Measurements from ENCODE around the gene MAP3K20.
"Not testable (repeated sequence)": the region's sequence is repeated elsewhere in the genome, so short reads cannot be mapped to it uniquely, and the experiment has no call there.

Gene MAP3K20

GRCh38 chr2:173122936-173123335 lies 47.3 kb downstream of the MAP3K20 start:
- H3K4me3 ChIP-seq (ENCODE audit: low read depth, low read length), result no peak overlapping the region
- TF ChIP-seq, protein P1, sequence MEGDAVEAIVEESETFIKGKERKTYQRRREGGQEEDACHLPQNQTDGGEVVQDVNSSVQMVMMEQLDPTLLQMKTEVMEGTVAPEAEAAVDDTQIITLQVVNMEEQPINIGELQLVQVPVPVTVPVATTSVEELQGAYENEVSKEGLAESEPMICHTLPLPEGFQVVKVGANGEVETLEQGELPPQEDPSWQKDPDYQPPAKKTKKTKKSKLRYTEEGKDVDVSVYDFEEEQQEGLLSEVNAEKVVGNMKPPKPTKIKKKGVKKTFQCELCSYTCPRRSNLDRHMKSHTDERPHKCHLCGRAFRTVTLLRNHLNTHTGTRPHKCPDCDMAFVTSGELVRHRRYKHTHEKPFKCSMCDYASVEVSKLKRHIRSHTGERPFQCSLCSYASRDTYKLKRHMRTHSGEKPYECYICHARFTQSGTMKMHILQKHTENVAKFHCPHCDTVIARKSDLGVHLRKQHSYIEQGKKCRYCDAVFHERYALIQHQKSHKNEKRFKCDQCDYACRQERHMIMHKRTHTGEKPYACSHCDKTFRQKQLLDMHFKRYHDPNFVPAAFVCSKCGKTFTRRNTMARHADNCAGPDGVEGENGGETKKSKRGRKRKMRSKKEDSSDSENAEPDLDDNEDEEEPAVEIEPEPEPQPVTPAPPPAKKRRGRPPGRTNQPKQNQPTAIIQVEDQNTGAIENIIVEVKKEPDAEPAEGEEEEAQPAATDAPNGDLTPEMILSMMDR (IDR thresholded peaks at IDR 0.05; ENCODE audit: low read depth, low read length, missing control alignments), result no peak
- no peaks in the 10 kb centered on the region for H3K27me3 ChIP-seq (replicated peaks)
- DNase-seq, result no peak
- no peaks in the 10 kb centered on the region for H3K36me3 ChIP-seq (replicated peaks)
- in situ Hi-C loops (cut with HindIII; ENCODE audit: low pct_ligation_motif_present, low sequenced_read_pairs), result no loop called here
- no peak overlapping the region for H3K27ac ChIP-seq

DNA sequence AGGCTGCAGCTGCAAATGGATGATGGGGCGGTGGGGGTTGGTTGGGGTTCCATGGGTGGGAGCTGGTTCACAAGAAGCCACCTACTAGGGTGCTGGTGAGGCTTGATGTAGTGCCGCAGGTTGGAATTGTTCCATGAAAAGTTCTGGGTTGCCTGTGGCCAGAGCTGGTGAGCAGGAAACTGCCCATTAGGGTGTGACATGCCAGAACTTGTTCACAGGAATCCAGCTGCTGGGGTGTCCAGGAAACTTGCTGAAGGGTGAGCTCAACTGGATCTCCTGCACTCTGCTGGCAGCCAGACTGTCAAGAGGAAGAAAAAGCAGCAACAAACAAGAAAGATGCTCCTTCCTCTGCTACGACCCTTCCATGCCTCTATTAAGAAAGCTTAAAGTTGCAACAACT lies 48.8 kb downstream of the MAP3K20 start:
- Histone ChIP-seq H3K27me3 (replicated peaks) (no peaks in the 10 kb centered on the region), H3K36me3 (replicated peaks) (no peaks in the 10 kb centered on the region), H3K27ac (no peak overlapping the region), H3K4me3 (ENCODE audit: low read depth, low read length) (no peak overlapping the region)
- in situ Hi-C loops (cut with HindIII; ENCODE audit: low pct_ligation_motif_present, low sequenced_read_pairs), result no loop called here
- DNase-seq, result no peak
- TF ChIP-seq, protein P1 (IDR thresholded peaks at IDR 0.05; ENCODE audit: low read depth, low read length, missing control alignments), result no peak

DNA sequence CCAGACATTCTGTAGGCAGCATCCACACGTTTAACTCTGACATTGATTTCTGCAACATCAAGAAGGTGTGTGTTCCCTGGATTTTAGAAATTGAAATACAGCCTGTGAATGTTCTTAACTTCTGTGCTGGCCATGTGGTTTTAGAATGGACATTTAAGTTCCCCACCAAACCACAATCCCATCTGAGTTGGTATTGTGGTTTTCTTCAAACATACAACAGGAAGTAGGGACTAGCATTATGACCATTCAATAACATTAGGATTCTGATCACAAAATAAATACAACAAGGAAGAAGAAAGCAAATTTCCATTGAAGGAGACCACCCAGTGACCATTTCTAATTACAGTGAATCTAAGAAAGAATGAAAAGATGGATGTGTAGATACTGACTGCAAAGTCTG lies 51.2 kb downstream of the MAP3K20 start:
- TF ChIP-seq, protein P1 (IDR thresholded peaks at IDR 0.05; ENCODE audit: low read depth, low read length, missing control alignments), result no peak
- no peak overlapping the region for H3K4me3 ChIP-seq (ENCODE audit: low read depth, low read length)
- in situ Hi-C loops (cut with HindIII; ENCODE audit: low pct_ligation_motif_present, low sequenced_read_pairs), result no loop called here
- H3K36me3 ChIP-seq (replicated peaks), result no peaks in the 10 kb centered on the region
- H3K27ac ChIP-seq, result no peak overlapping the region
- no peak for DNase-seq
- no peaks in the 10 kb centered on the region for H3K27me3 ChIP-seq (replicated peaks)

DNA sequence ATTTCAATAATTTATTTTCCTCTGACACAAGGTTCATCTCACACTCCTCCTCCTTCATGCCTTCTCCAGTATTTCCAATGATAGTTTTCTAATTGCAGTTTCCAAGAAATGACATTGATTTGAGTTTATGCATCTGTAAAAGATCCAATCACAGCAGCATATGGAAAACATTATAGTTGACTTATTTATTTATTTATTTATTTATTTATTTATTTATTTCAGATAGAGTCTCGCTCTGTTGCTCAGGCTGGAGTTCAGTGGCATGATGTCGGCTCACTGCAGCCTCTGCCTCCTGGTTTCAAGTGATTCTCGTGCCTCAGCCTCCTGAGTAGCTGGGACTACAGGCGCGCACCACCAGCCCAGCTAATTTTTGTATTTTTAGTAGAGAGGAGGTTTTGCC lies 52.5 kb downstream of the MAP3K20 start:
- H3K27ac ChIP-seq; DNase-seq; H3K36me3 ChIP-seq (replicated peaks); H3K4me3 ChIP-seq (ENCODE audit: low read depth, low read length); in situ Hi-C loops (cut with HindIII; ENCODE audit: low pct_ligation_motif_present, low sequenced_read_pairs); H3K27me3 ChIP-seq (replicated peaks): not testable (repeated sequence)

- DNase-seq, result no peak
- Histone ChIP-seq H3K36me3 (replicated peaks) (no peaks in the 10 kb centered on the region), H3K27me3 (replicated peaks) (no peaks in the 10 kb centered on the region), H3K27ac (no peak overlapping the region), H3K4me3 (ENCODE audit: low read depth, low read length) (no peak overlapping the region)
- in situ Hi-C loops (cut with HindIII; ENCODE audit: low pct_ligation_motif_present, low sequenced_read_pairs), result no loop called here
- TF ChIP-seq, protein P1 (IDR thresholded peaks at IDR 0.05; ENCODE audit: low read depth, low read length, missing control alignments), result no peak
Measured at GRCh38 chr2:173130496-173131465, 55.1 kb downstream of the MAP3K20 start.

- Histone ChIP-seq H3K27me3 (replicated peaks) (no peaks in the 10 kb centered on the region), H3K4me3 (ENCODE audit: low read depth, low read length) (no peak overlapping the region), H3K27ac (no peak overlapping the region), H3K36me3 (replicated peaks) (no peaks in the 10 kb centered on the region)
- DNase-seq, result no peak
- TF ChIP-seq, protein P1 (IDR thresholded peaks at IDR 0.05; ENCODE audit: low read depth, low read length, missing control alignments), result no peak
- in situ Hi-C loops (cut with HindIII; ENCODE audit: low pct_ligation_motif_present, low sequenced_read_pairs), result no loop called here
Measured at GRCh38 chr2:173132531-173132930, 56.9 kb downstream of the MAP3K20 start.

Measured in brain microvascular endothelial cell (primary cell).